K562 (cell line): Measurements from ENCODE around the gene CDYL. TPM values are rescaled to one million over a fixed set of nuclear protein-coding genes. Genes with fewer than 3 reads are reported as not detected.

Experiments used
- ARID3A ChIP-seq: IDR thresholded peaks from 2 replicates; pipeline ENCODE4 v1.6.1; 2012; ENCODE audit warnings: low read depth, low read length, improper control_type of control experiment, borderline replicate concordance
- DPF2 ChIP-seq: fragments of 450-650 bp; IDR thresholded peaks from 2 replicates; pipeline ENCODE4 v1.6.1; 2016
- ETV1 ChIP-seq: fragments of 450-650 bp; conservative IDR thresholded peaks from 2 replicates; pipeline ENCODE4 v1.6.1; 2016; ENCODE audit warnings: missing genetic modification characterization, control low read depth, low read depth, missing compliant biosample characterization
- HSF4 ChIP-seq: fragments of 250-450 bp; sonication (Bioruptor Pico); IDR thresholded peaks from 2 replicates; pipeline ENCODE4 v2.1.2; 2022; ENCODE audit warnings: mild to moderate bottlenecking, moderate library complexity, borderline replicate concordance
- MEF2D ChIP-seq: conservative IDR thresholded peaks from 2 replicates; pipeline ENCODE4 v1.6.1; 2016; ENCODE audit warnings: low read depth, missing genetic modification characterization, missing compliant biosample characterization
- MTA2 ChIP-seq: fragments of 450-650 bp; IDR thresholded peaks from 2 replicates; pipeline ENCODE4 v1.6.1; 2016; ENCODE audit warnings: low read depth
- MYBL2 ChIP-seq, 2 experiments: fragments of 450-650 bp in 1 of 2; sonication (generic) in 1 of 2; formaldehyde crosslinking in 1 of 2; IDR thresholded peaks; 2 replicates each; pipeline versions ENCODE4 v1.6.1 to v1.8.1; 2017 to 2022; ENCODE audit warnings: borderline replicate concordance in 1 of 2, inconsistent platforms in 1 of 2, low read depth in 1 of 2, mild to moderate bottlenecking in 1 of 2, missing genetic modification reagents in 1 of 2, moderate library complexity in 1 of 2
- PBX2 ChIP-seq, 2 experiments: IDR thresholded peaks in 1 of 2; conservative IDR thresholded peaks in 1 of 2; 2 replicates each; pipeline ENCODE4 v1.6.1; 2016; ENCODE audit warnings: low read depth in 2 of 2, mild to moderate bottlenecking in 1 of 2, missing compliant biosample characterization in 1 of 2, missing genetic modification characterization in 1 of 2, moderate library complexity in 1 of 2
- PYGO2 ChIP-seq: fragments of 450-650 bp; IDR thresholded peaks from 2 replicates; pipeline ENCODE4 v1.6.1; 2016; ENCODE audit warnings: mild to moderate bottlenecking, missing genetic modification characterization, moderate library complexity, missing compliant biosample characterization
- SOX6 ChIP-seq: fragments of 450-650 bp; IDR thresholded peaks from 2 replicates; pipeline ENCODE4 v1.6.1; 2014; ENCODE audit warnings: mild to moderate bottlenecking
- TAL1 ChIP-seq: fragments of 450-650 bp; IDR thresholded peaks from 2 replicates; pipeline ENCODE4 v1.6.1; 2016; ENCODE audit warnings: mild to moderate bottlenecking
- TSHZ1 ChIP-seq: fragments of 250-450 bp; sonication (Bioruptor Pico); IDR thresholded peaks from 2 replicates; pipeline ENCODE4 v1.4.0; 2020; ENCODE audit warnings: mild to moderate bottlenecking, moderate library complexity
- ZBTB9 ChIP-seq: fragments of 450-650 bp; formaldehyde crosslinking; IDR thresholded peaks from 2 replicates; pipeline ENCODE4 v1.4.0; 2020; ENCODE audit warnings: mild to moderate bottlenecking, moderate library complexity
- ZNF589 ChIP-seq: fragments of 200-800 bp; sonication (Bioruptor generic); IDR thresholded peaks from 2 replicates; pipeline ENCODE4 v1.6.1; 2016; ENCODE audit warnings: low read depth, missing genetic modification characterization, missing compliant biosample characterization
- ZNF639 ChIP-seq, 2 experiments: fragments of 200-800 bp in 1 of 2; sonication (Bioruptor generic) in 1 of 2; sonication (generic) in 1 of 2; formaldehyde crosslinking in 1 of 2; IDR thresholded peaks in 1 of 2; conservative IDR thresholded peaks in 1 of 2; 2 replicates each; pipeline versions ENCODE4 v1.5.0 to v1.6.1; 2016 to 2020; ENCODE audit warnings: missing compliant biosample characterization in 1 of 2, missing genetic modification characterization in 1 of 2, missing genetic modification reagents in 1 of 2
- polyA plus RNA-seq, 8 experiments: library from polyadenylated mRNA; depleted of rRNA in 4 of 8; stranded (reverse) in 5 of 8; unstranded in 3 of 8; fragments of >200 nt; fragmentation: Nextera tagmentation in 2 of 8; fragmentation: Illumina TruSeq in 1 of 8; extraction: Ambion mirVana in 2 of 8; extraction: Trizol in 1 of 8; gene quantifications; 2 replicates each; pipeline versions ENCODE4 v1.2.1 to v1.2.3, GENCODE V29; 2011 to 2014; ENCODE audit warnings: inconsistent platforms in 1 of 8, missing spikeins in 1 of 8
- total RNA-seq, 7 experiments: library from RNA; depleted of rRNA in 6 of 7; stranded (reverse); fragments of >200 nt in 6 of 7; fragmentation: Illumina TruSeq in 2 of 7; extraction: Trizol in 2 of 7; gene quantifications; 2 replicates each; pipeline versions ENCODE4 v1.2.1 to v1.2.3, GENCODE V29; 2011 to 2021; ENCODE audit warnings: low replicate concordance in 1 of 7

The CDYL gene
- total and polyA plus RNA-seq, 9 of the 15 experiments (the other 6 are each of a cell fraction or from before 2014, with no cell fraction given) = 8.1 to 45.8 (median 40.8) TPM

GRCh38 chr6:4928426-4928825 is 152.2 kb downstream of the CDYL start (continued):
- TF ChIP-seq MYBL2 (IDR thresholded peaks at IDR 0.05; ENCODE audit: low read depth) = peak; percentile 74; the same call in 1 of the 2 replicates
- TF ChIP-seq MYBL2 (CRISPR knock-in tag; IDR thresholded peaks at IDR 0.05; ENCODE audit: borderline replicate concordance) = no peak
- TF ChIP-seq ETV1 (tag) = 0 out of 2 replicates have a peak, but pooled peaks have one; percentile 13
- TF ChIP-seq TSHZ1 (CRISPR knock-in tag) = no peak
- no peak for TF ChIP-seq HSF4 (CRISPR knock-in tag)
- peak; percentile 95 for TF ChIP-seq MTA2
- no peak for TF ChIP-seq PYGO2 (tag)
- peak; percentile 64; the same call in 1 of the 2 replicates for TF ChIP-seq ARID3A
- TF ChIP-seq ZNF639 (CRISPR knock-in tag; conservative IDR thresholded peaks at IDR 0.05 in 1 of 2, IDR thresholded peaks at IDR 0.05 in 1 of 2) = peak in 1 of 2 experiments; percentile 63; a peak in 1 of 4 replicates
- TF ChIP-seq DPF2 = peak; percentile 98
- peak; percentile 74; the same call in 1 of the 2 replicates for TF ChIP-seq ZBTB9 (CRISPR knock-in tag)
- TF ChIP-seq SOX6 = peak; percentile 95
- TF ChIP-seq TAL1 = peak; percentile 95
- TF ChIP-seq PBX2 (CRISPR knock-in tag; IDR thresholded peaks at IDR 0.05; ENCODE audit: low read depth) = no peak
- TF ChIP-seq PBX2 (tag; conservative IDR thresholded peaks at IDR 0.05; ENCODE audit: low read depth) = peak; percentile 67
- peak; percentile 91 for TF ChIP-seq ZNF589 (CRISPR knock-in tag)
- TF ChIP-seq MEF2D (tag) = peak; percentile 81
